ENCODE results near the gene DDN. TPM values are rescaled to one million over a fixed set of nuclear protein-coding genes. Genes with fewer than 3 reads are reported as not detected.

Gene DDN
- total and polyA plus RNA-seq, 10 of the 15 experiments (the other 5 are each of a cell fraction or from before 2014, with no cell fraction given), result 0.10 to 13.4 (median 3.7) TPM

- in situ Hi-C loops (cut with MboI) (no loop called here), intact Hi-C loops (cut with micrococcal nuclease; ENCODE audit: unreplicated experiment) (loop anchor here (1.0 to 2.0 kb wide), 2 partner anchors 54 to 126 kb away; partner anchors contain the start of gene FKBP11)
- ChIA-PET POLR2A (interaction anchor here (1.5 to 1.8 kb wide), 2 partner anchors 11 to 21 kb away, joined by 5 to 12 read pairs; partner anchors contain the start of gene ARF3), RAD21 (ENCODE audit: unreplicated experiment) (interaction anchor here (0.7 to 3.4 kb wide), 10 partner anchors 9 to 127 kb away, joined by 3 to 22 read pairs (median 6); partner anchors contain the start of genes ARF3, DDX23 and FKBP11), CTCF (interaction anchor here (0.9 to 9.5 kb wide), 18 partner anchors 9 to 126 kb away, joined by 3 to 106 read pairs (median 6); partner anchors contain the start of genes ARF3, DDX23 and FKBP11), SMC1A (ENCODE audit: uncharacterized antibody, unreplicated experiment) (interaction anchor here (1.0 to 2.5 kb wide), 7 partner anchors 9 to 126 kb away, joined by 3 to 13 read pairs (median 6); partner anchors contain the start of genes DDX23 and FKBP11)
- no peak overlapping the region; the same call in 1 of the 2 replicates for H2AFZ ChIP-seq (ENCODE audit: control insufficient read depth, low read depth, low read length)
- H3K36me3 ChIP-seq (ENCODE audit: control insufficient read depth in 2 of 2, insufficient read depth in 2 of 2, low read length in 1 of 2), result no peaks in the 10 kb centered on the region
- H3K4me1 ChIP-seq (ENCODE audit: control insufficient read depth, insufficient read depth, low read length), result peaks cover 34% of the 10 kb centered on the region
- H3K27me3 ChIP-seq (replicated peaks in 1 of 2; ENCODE audit: control insufficient read depth in 2 of 2, insufficient read depth in 2 of 2, low read length in 1 of 2), result peaks cover 28 to 41% of the 10 kb centered on the region in 2 experiments
- no peaks in the 10 kb centered on the region; the same call in 1 of the 2 replicates for H4K20me1 ChIP-seq (ENCODE audit: control insufficient read depth, insufficient read depth)
- WGBS (ENCODE audit: insufficient coverage, insufficient replicate concordance, low lambda C conversion rate, missing lambda C conversion rate), result 9% methylated on average over 45 of the region's 45 CpGs
- TF ChIP-seq EED (IDR thresholded peaks at IDR 0.05; ENCODE audit: low read depth) (no peak), YBX1 (IDR thresholded peaks at IDR 0.05) (no peak), WRNIP1 (IDR thresholded peaks at IDR 0.05; ENCODE audit: borderline replicate concordance, low read depth, low read length) (no peak), ZNF274 (IDR thresholded peaks at IDR 0.05; ENCODE audit: insufficient read depth, insufficient read length) (no peak), CHD4 (IDR thresholded peaks at IDR 0.05) (no peak), RB1 (IDR thresholded peaks at IDR 0.05; ENCODE audit: borderline replicate concordance) (no peak), BCL11A (IDR thresholded peaks at IDR 0.05; ENCODE audit: low read depth, low read length) (no peak), HDAC6 (IDR thresholded peaks at IDR 0.05; ENCODE audit: unreplicated experiment) (no peak), MLLT1 (IDR thresholded peaks at IDR 0.05) (no peak), SUPT20H (IDR thresholded peaks at IDR 0.05; ENCODE audit: borderline replicate concordance, control insufficient read depth, low read depth, low read length) (no peak)
- TF ChIP-seq, protein P1, sequence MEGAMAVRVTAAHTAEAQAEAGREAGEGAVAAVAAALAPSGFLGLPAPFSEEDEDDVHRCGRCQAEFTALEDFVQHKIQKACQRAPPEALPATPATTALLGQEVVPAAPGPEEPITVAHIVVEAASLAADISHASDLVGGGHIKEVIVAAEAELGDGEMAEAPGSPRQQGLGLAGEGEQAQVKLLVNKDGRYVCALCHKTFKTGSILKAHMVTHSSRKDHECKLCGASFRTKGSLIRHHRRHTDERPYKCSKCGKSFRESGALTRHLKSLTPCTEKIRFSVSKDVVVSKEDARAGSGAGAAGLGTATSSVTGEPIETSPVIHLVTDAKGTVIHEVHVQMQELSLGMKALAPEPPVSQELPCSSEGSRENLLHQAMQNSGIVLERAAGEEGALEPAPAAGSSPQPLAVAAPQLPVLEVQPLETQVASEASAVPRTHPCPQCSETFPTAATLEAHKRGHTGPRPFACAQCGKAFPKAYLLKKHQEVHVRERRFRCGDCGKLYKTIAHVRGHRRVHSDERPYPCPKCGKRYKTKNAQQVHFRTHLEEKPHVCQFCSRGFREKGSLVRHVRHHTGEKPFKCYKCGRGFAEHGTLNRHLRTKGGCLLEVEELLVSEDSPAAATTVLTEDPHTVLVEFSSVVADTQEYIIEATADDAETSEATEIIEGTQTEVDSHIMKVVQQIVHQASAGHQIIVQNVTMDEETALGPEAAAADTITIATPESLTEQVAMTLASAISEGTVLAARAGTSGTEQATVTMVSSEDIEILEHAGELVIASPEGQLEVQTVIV (IDR thresholded peaks at IDR 0.05; ENCODE audit: borderline replicate concordance, partially characterized antibody), result no peak
- no peak for DNase-seq (ENCODE audit: low read depth, low spot score)
- no peak for FAIRE-seq
- no TSS peak for BruUV-seq (replicated peaks)
- no peak overlapping the region for H3K9ac ChIP-seq (ENCODE audit: control insufficient read depth, insufficient read depth, low read length)
- H3K4me3 ChIP-seq, result peak overlapping the region; percentile 61; the same call in 1 of the 2 replicates
- H3K27ac ChIP-seq (ENCODE audit: control insufficient read depth, insufficient read depth), result no peak overlapping the region
- no peaks in the 10 kb centered on the region for H3K79me2 ChIP-seq (ENCODE audit: control insufficient read depth, insufficient read depth, low read length)
- peak overlapping the region; percentile 36 for H3K4me2 ChIP-seq (ENCODE audit: control insufficient read depth, insufficient read depth)
- H3K9me3 ChIP-seq (replicated peaks; ENCODE audit: control insufficient read depth, insufficient read depth, low read length), result no peaks in the 10 kb centered on the region
- ATAC-seq, result no peak; the same call in 2 of the 3 replicates
Observed at GRCh38 chr12:48978741-48979601, 20.2 kb downstream of the DDN start.

Data from GM12878 (cell line).